OCI-M2 (cell line): ENCODE measurements around the gene SATB1.
"Not testable (repeated sequence)": the region's sequence is repeated elsewhere in the genome, so short reads cannot be mapped to it uniquely, and the experiment has no call there.

Source experiments
- DNase-seq: peaks from one replicate; lab custom pipeline; 2025; ENCODE audit not compliant: unreplicated experiment; lab: John Stamatoyannopoulos, UW

The SATB1 gene

DNA sequence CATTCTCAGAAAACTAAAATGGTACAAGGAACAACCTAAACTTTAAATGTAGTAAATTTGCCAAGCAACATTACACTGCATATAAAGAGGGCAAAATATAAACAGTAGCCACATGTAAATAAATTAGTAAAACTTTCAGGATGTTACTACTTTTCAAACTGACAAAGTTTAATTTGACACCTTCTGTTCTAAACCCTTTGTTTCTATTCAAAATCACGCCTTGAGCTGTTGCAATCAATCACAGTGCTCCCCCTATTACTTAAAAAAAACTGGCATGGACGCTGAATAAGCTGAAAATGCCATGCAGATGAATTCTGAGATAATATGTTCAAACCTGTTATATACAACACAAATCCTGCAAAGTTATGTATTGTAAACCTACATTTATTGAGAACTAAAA, 69.3 kb downstream of the SATB1 start:
- no peak for DNase-seq

DNA sequence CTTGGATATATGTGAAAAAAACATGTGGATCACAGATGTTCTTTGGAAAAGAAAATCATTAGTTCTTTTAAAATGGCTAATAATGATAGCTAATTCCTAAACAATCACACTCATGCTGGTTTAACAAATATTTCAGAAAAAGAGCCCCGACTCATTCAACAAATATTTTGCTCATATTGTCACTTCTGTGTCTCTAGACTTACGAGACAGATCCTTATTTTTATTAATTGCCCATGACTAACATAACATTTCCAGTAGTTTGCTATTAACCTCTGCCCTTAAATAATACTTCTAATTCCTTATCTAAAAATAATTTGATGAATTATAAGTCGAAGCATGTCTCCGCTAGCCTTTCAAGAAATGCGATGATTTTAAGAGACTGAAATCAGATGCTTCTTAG, 70.4 kb downstream of the SATB1 start:
- DNase-seq: no peak

DNA sequence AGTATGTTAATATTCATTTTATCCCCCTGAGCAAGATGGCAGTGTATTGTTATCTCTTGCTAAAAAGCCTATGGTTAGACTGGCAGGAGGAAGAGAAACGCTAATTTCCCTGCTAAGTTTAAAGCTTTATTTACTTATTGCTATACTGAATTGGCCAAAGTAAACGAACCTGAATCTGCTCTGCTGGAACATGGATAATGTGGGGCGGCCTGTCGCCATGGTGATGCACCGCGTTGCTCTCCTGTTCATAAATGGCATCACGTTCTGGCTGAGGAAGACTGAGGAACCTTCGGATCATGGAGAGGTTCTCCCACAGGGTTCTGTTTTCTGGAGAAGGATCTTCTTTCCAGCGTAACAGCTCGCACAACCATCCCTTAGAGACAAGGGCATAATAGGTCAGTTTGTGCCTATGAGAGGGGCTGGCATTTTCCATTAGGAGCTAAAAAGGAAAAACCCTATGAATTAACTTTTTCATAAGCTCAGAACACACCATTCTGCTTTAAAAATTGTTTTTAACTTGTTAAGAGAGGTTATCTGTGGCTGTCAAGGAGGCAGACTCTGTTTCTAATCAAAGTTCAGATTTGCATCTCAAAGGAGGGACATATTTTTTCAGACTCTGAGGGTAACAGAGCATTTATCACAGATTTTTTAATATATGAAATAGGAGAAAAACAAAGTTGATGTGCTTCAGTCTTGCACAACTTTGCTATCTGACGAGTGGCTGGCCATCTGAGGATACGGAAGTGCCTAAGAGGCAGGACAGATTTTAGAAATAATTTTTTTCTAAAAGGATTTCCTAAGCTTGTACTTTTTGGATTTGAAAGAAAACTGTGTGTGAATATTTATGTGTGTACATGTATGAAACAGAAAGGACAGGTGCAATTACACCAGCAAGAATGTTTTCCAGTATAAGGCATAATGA, 73.1 kb downstream of the SATB1 start:
- no peak for DNase-seq

DNA sequence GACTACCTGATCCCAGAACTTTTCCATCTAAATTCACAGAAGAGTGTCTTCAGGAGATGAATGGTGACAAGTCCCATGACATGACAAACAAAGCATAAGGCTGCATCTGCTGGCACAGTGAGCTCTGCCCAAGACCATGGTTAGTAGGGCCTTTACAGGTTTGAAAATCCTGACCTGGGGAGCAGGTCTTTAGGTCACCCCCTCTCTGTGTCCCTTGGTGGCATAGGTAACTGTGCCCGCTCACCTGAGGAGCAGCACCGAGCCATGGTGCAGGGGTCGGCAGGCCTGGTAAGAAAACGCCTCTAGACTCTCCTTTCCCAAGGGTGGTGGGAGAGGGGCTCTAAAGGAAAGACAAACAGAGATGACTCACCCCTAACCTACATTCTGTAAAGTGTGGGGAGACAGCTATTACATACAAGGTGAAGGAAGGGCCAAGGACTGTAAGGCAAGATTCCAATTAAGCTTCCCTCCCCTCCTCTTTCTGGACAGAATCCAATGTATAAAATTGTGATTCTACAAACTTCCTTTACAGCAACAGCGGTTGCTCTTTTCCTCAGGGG, 74.0 kb downstream of the SATB1 start:
- no peak for DNase-seq

DNA sequence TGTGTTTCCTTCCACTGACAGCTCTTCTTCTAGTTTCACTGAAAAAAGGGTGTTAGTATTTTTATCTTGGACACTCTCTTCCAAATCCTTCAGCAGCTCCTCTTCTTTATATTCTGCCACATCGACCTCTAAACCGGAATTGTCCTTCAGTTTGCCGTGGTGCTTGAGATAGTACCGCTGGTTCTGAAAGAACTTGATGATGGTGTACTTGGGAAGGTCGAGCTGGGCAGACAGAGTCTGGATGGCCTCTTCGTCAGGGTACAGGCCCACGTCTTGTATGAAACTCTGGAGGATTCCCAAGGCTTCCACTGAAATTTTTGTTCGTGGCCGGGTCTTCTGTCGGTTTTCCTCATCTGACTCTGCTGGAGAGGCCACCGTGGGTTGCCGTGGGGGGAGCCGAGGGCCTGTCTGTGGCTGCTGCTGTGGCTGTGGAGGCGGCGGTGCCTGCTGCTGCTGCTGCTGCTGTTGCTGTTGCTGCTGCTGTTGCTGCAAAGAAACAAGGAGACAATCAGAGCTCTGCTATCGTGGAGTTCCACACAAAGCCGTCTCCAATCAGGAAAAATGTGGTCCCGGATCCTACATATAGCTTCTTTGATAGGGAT, 75.8 kb downstream of the SATB1 start:
- DNase-seq: no peak

DNA sequence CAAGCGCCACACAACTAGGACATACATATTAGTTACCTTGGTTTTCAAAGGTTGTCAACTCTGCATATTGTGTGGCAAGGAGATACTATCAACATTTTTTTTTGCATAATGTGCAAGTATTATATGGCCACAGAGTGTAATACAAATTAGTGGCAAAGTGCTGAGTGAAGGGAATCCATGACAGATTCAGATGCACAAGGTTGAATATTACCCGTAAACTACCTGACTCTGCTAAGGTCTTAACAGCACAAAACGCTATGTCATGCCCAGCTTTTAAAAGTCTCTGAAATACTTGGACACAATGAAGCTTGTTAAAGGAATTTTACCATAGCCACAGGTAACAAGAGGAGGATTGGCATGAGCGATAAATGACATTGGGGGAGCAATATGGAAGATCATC, 79.0 kb downstream of the SATB1 start:
- no peak for DNase-seq

DNA sequence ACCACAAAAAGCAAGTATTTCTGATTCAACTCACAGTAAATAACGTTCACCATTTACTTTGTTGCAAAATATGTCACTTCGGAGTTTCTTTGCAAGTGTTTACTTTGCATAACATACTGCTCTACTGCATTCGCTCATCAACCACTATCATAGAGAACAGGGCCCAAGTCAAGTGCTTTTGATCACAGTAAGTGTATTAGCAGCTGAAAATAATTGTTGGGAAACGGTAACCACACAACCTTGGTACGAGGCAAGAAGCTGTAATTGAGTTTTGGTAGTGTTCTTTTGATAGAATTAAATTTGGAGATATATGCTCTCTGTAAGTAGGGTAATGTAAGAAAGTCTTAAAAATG, 80.1 kb downstream of the SATB1 start:
- DNase-seq: no peak

DNA sequence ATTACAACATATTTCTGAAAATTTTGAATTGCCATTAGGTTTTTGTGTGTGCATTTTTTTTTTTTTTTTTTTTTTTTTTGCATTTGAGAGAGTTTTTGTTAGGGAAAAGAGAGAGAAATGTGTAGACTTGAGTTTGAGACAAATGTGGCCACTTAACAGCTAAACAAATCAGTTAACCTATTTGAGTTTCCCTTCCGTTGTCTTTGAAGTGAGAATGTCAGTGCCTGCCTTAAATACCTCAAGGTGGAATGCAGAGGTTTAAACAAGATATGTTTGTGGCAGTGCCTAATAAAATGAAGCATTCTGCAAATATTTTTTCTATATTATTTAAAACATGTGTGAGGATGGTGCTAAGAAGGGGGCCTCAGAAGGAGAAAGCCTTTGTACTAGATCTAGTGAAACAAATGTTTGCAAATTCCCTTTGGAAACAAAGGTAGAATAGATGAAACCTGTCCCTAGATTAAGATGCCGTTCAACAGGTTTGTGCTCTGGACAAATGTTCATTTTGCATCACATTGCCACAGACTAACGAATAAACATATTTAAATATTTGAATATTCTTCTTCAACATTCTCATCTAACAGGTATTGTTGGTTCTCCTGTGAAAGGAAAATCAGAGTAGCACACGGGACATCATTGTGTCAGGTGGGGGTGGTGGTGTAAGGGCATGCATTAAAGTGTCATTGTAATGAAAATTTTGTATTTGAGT, 80.7 kb downstream of the SATB1 start:
- DNase-seq: no peak

DNA sequence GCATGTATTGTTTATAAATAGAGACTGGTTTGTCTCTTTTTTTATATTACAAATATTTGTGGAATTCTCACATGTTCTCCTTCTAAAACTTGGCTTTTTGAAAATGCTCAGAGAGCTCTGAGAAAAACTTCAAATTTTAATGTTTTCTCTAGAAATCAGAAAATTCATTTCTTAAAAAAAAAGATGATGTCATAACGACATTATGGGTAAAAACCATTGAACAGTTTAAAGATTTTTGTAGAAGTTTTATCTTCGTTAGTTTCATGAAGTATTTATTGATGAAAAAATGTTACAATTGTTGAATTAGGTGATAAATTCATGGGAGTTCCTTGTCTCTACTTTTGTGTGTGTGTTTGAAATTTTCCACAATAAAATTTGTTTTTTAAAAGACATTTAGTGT, 81.3 kb downstream of the SATB1 start:
- DNase-seq: no peak

DNA sequence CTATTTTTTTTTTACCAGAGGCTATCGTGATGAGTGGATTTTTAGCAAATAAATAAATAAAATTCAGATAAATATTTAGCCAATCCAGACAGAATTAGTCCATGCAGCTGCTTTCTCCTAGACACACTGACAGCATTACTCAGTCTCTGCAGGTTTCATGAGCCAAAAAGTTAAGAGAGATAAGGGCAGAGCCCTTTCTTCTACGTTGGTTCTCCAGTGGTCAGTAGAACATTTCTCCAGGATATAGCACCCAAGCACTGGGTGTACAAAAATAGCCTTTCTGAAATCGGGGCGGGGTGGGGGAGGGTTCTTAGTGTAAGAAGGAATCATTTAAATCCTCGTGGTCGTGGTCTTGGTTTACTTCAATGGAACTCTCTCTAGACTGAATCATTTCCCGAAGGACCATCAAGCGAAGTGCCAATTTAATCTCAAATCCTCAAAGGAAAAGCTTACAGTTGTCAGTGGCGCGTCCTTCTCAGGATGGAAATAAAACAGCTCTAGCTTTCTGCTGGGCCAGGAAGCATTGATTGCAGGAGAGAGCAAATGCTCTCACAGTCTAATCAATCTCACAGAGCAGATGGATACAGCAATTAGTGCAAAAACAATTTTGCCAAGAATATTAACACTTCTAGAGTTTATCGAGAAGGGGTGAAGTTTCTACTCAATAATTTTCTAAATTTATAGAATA, 86.2 kb downstream of the SATB1 start:
- no peak for DNase-seq

DNA sequence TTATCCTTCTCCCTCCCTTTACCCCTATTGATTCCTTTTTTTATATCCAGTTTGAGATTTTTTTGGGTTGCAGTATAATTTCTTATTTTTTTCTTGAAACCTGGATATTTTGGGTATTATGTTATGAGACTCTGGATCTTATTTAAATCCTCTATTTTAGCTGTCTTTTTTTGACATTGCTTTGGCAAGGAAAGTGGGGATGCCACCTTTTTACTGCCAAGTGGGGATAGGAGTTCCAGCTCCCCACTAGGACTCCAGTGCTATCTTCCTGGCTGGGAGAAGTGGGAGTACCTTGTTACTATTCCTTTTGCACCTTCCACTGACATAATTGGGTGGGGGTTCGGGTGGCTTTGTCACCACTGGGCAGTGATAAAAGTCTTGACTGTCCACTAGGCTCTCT, 87.9 kb downstream of the SATB1 start:
- no peak for DNase-seq

DNA sequence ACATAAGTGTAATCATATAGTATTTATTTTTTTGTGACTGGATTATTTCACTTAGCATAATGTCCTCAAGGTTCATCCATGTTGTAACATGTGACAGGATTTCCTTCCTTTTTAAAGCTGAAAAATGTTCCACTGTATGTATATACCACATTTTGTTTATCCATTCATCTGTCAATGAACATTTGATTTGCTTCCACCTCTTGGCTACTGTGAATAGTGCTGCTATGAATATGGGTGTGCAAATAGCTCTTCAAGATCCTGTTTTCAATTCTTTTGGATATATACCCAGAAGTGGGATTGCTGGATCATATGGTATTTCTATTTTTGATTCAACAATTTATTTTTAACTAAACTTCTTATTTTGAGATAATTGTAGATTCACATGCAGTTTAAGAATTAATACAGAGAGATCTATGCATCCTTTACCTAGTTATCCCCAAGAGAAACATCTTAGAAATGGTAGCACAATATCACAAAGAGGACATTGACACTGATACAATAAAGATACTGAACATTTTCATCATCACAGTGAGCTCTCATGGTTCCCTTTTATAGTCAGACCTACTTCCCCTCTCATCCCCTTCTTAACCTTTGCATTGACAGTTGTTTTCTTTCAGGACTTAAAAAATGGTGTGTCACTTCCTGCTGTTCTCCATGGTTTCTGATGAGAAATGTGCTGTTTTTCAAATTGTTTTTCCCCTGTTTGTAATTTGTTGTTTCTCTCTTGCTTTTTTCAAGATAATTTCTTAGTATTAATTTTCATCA, 90.1 kb downstream of the SATB1 start:
- DNase-seq: no peak

DNA sequence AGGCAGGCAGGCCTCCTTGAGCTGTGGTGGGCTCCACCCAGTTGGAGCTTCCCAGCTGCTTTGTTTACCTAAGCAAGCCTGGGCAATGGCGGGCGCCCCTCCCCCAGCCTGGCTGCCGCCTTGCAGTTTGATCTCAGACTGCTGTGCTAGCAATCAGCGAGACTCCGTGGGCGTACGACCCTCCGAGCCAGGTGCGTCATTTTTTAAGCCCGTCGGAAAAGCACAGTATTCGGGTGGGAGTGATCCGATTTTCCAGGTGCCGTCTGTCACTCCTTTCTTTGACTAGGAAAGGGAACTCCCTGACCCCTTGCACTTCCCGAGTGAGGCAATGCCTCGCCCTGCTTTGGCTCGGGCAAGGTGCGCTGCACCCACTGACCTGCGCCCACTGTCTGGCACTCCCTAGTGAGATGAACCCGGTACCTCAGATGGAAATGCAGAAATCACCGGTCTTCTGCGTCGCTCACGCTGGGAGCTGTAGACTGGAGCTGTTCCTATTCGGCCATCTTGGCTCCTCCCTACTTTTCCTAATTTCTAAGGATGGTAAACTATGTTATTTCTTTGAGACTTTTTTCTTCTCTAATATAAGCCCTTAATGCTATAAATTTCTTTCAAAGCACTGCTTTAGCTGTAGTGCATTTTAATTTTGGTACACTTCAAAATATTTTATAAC, 94.2 kb downstream of the SATB1 start:
- not testable (repeated sequence) for DNase-seq

DNA sequence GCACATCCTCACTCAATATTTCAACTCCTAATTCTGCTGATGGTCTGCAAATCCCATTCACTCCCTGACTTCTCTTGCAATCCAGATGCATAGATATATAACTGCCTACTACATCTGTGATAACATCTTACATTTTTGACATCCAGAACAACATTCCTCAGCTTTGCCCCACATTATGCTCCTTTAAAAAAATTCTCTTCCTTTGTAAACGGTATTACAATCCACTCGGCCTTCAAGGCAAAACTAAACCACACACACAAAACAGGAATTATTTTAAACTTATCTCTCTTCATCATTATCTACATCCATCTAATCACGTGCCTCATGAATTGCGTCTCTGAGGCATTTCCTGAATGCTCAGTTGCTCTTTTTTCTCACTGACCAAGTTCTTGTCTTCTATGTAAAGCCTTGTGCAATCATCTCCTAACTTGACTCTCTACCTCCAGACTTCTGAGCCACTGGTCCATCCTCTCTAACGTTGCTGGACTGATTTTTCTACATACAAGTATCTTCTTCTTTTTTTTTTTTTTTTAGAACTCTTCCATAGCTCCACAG, 117.0 kb downstream of the SATB1 start:
- no peak for DNase-seq

DNA sequence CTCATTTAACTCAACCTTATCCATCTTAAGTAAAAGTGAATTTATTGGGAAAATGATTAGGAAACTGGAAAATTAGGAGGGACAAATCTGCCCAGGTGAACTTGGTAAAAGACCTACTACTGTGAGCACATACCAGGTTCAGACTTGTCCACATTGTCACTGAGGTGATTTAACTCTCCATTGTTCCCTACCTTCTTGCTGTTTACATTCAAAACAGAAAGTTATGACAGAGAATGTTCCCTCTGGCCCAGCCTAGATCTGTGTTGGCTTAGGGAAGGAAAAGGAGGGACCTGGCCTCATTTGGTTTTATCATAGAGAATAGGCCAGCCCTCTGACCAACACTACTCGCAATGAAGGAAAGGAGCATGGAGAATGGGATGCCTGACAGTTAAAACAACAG, 117.6 kb downstream of the SATB1 start:
- DNase-seq: no peak

DNA sequence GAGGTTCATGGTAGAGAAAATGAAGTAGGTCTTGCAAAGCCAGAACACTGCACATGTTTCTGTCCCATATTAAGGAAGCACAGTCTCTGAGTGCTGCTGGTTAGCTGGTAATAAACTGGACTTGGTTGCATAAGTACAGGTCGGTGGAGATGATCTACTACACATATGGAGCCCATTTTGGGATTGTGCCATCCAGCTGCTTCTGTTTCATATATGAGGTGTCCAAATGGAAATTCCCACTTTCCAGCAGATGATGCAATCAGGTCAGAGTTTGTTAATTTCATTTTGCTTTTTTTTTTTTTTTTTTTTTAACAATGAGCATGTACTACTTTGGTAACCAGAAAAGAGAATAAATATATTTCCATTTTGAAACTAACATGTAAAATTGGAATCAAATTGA, 122.6 kb downstream of the SATB1 start:
- no peak for DNase-seq

DNA sequence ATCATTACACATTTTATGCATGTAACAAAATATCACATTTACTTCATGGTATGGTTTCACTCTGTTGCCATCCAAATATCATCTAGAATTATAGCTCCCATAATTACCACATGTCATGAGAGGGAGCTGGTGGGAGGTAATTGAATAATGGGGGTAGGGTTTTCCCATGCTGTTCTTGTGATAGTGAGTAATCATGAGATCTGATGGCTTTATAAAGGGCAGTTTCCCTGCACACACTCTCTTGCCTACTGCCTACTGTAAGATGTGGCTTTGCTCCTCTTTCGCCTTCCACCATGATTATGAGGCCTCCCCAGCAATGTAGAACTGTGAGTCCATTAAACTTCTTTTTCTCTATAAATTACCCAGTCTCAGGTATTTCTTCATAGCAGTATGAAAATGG, 123.4 kb downstream of the SATB1 start:
- DNase-seq: no peak

DNA sequence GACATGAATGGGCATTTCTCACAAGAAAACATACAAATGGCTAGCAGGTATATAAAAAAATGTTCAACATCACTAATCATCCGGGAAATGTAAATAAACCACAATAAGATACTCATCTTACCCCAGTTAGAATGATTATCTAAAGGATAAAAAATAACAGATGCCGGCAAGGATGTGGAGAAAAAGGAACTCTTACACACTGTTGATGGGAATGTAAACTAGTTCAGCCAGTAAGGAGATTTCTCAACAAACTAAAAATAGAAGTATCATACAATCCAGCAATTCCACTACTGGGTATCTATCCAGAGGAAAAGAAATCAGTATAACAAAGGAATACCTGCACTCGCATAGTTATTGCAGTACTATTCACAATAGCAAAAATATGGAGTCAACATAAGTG, 124.2 kb downstream of the SATB1 start:
- DNase-seq: no peak

DNA sequence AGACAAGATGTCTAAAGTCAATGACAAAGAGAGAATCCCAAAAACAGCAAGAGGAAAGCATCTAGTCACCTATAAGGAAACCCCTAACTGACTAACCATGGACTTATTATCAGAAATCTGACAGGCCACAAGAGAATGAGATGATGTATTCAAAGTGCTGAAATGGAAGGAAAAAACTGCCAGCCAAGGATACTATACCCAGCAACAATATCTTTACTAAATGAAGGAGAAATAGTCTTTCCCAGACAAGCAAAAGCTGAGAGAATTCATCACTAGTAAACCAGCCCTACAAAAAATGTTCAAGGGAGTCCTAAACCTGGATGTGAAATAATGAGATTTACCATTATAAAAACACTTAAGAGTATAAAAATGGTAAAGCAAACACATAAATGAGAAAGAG, 128.0 kb downstream of the SATB1 start:
- DNase-seq: no peak
